Kidney (tissue), 14 donors: Measurements from ENCODE around the gene SLC25A21. TPM values are rescaled to one million over a fixed set of nuclear protein-coding genes. Genes with fewer than 3 reads are reported as not detected.

Experiments used
- DNase-seq, 5 donors: peaks; one replicate each; pipeline ENCODE4 v3.0.0-alpha.2; 2013 to 2020
- FAIRE-seq: peaks from 2 replicates; lab custom pipeline; 2012; peaks lifted over from hg19 to GRCh38; lab: Jason Lieb, UNC
- H3K27ac ChIP-seq, 2 donors: one replicate each; pipeline ENCODE4 v1.7.0; 2013; ENCODE audit warnings: low read depth in 2 of 2, low read length in 2 of 2, inconsistent platforms in 1 of 2
- H3K27me3 ChIP-seq: one replicate; pipeline ENCODE4 v1.7.1; 2013; ENCODE audit warnings: low read length, inconsistent platforms; ENCODE audit not compliant: control insufficient read depth, insufficient read depth
- H3K36me3 ChIP-seq, 3 donors: one replicate each; pipeline versions ENCODE4 v1.7.0 to v1.7.1; 2013; ENCODE audit warnings: low read length in 3 of 3, control low read depth in 1 of 3, inconsistent platforms in 1 of 3; ENCODE audit not compliant: insufficient read depth in 3 of 3, control insufficient read depth in 2 of 3
- H3K4me1 ChIP-seq, 3 donors: one replicate each; pipeline versions ENCODE4 v1.7.0 to v1.7.1; 2013; ENCODE audit warnings: low read length in 3 of 3, inconsistent platforms in 1 of 3, low read depth in 1 of 3; ENCODE audit not compliant: control insufficient read depth in 2 of 3, insufficient read depth in 2 of 3
- H3K4me3 ChIP-seq, 3 donors: one replicate each; pipeline versions ENCODE4 v1.7.0 to v1.8.1; 2013; ENCODE audit warnings: low read length in 3 of 3, control low read depth in 1 of 3, inconsistent platforms in 1 of 3
- H3K9ac ChIP-seq, 3 donors: one replicate each; pipeline versions ENCODE4 v1.7.0 to v1.7.1; 2013; ENCODE audit warnings: low read length in 3 of 3, control low read depth in 1 of 3, inconsistent platforms in 1 of 3
- H3K9me3 ChIP-seq, 3 donors: one replicate each; pipeline versions ENCODE4 v1.7.0 to v1.7.1; 2013; ENCODE audit warnings: low read length in 3 of 3, control low read depth in 1 of 3, inconsistent platforms in 1 of 3; ENCODE audit not compliant: control insufficient read depth in 2 of 3, insufficient read depth in 1 of 3
- intact Hi-C: fragments of 100-400 bp; cut with DNase I; formaldehyde crosslinking; loops from one replicate; pipeline ENCODE4 v1.11.1; 2022
- polyA plus RNA-seq: library from polyadenylated mRNA; stranded (reverse); fragments of 350-450 nt; fragmentation: Illumina TruSeq; extraction: RNeasy Lipid Tissue Mini Kit (QIAGEN cat#74804); gene quantifications from one replicate; pipeline ENCODE4 v1.2.3, GENCODE V29; 2014; ENCODE audit warnings: low read depth, low replicate concordance; ENCODE audit not compliant: insufficient read depth
- total RNA-seq: library from RNA; stranded (reverse); fragmentation: NEBNext Ultra II Directional; extraction: Animal tissue kit (Norgen Biotek cat#: 25700); gene quantifications from one replicate; pipeline ENCODE4 v1.2.1, GENCODE V29; 2021
- TF ChIP-seq, protein P1 (sequence below): IDR thresholded peaks from 3 replicates; pipeline ENCODE4 v1.5.1; 2012; ENCODE audit warnings: mild to moderate bottlenecking, moderate library complexity, borderline replicate concordance; ENCODE audit not compliant: insufficient read depth; ENCODE audit errors: extremely low read depth
- donor health status: control.
- donor health status: control.
- donor health status: control.
- donor health status: control.
- donor health status: control.
- donor health status: DM: yes; HTN: yes; CAD: no.
- donor health status: Normal renal cell carcinoma (clear cell type).

Gene SLC25A21
- total and polyA plus RNA-seq, 2 donors from 2014 or later: 1.3 to 1.4 TPM

DNA sequence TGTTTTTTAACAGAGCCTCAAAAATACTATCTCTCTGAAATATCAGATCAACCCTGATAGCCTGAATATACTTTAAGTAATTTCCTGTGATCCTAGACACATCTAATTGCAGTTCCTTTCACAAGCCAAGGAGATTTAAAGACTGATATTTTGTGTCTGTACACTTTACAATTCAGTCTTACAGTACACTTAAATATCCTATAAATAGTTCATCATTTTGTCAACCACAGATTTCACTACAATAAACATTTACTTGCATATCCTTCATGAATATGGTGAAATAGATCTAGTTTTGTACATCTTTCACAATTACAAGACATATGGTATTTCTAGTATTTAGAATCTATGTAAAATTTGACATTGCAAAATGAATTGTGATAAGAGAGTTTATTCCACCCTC, 349.7 kb downstream of the SLC25A21 start:
- DNase-seq: no peak
- H3K9me3 ChIP-seq: no peaks in the 10 kb centered on the region
- H3K36me3 ChIP-seq: no peaks in the 10 kb centered on the region
- TF ChIP-seq, protein P1, sequence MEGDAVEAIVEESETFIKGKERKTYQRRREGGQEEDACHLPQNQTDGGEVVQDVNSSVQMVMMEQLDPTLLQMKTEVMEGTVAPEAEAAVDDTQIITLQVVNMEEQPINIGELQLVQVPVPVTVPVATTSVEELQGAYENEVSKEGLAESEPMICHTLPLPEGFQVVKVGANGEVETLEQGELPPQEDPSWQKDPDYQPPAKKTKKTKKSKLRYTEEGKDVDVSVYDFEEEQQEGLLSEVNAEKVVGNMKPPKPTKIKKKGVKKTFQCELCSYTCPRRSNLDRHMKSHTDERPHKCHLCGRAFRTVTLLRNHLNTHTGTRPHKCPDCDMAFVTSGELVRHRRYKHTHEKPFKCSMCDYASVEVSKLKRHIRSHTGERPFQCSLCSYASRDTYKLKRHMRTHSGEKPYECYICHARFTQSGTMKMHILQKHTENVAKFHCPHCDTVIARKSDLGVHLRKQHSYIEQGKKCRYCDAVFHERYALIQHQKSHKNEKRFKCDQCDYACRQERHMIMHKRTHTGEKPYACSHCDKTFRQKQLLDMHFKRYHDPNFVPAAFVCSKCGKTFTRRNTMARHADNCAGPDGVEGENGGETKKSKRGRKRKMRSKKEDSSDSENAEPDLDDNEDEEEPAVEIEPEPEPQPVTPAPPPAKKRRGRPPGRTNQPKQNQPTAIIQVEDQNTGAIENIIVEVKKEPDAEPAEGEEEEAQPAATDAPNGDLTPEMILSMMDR: no peak
- intact Hi-C loops: no loop called here
- H3K9ac ChIP-seq: no peak overlapping the region
- no peak overlapping the region for H3K4me3 ChIP-seq
- no peaks in the 10 kb centered on the region for H3K27me3 ChIP-seq
- no peaks in the 10 kb centered on the region for H3K4me1 ChIP-seq
- no peak for FAIRE-seq
- H3K27ac ChIP-seq: no peak overlapping the region

DNA sequence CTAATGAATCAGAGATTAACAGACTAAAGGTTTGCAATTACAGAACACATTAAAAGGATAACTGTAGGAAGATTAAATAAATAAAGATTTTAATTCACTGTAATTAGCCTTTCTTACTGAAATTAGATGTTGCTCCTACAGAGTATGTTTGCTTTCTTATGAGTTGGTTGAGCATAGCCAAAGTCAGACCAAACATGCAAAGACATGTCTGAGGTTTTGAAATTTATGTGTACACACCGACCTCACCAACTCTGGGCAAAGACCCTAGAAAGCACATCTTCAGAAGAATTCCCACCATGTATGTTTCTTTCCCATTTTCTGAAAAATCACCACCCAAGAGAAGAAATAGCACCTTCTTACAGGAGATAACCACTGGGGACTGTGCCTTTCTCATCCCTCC, 351.5 kb downstream of the SLC25A21 start:
- Histone ChIP-seq H3K4me1 (no peaks in the 10 kb centered on the region), H3K36me3 (no peaks in the 10 kb centered on the region), H3K4me3 (no peak overlapping the region), H3K27me3 (no peaks in the 10 kb centered on the region), H3K27ac (no peak overlapping the region), H3K9me3 (no peaks in the 10 kb centered on the region), H3K9ac (no peak overlapping the region)
- DNase-seq (no peak), FAIRE-seq (no peak)
- intact Hi-C loops: no loop called here
- TF ChIP-seq, protein P1: no peak

DNA sequence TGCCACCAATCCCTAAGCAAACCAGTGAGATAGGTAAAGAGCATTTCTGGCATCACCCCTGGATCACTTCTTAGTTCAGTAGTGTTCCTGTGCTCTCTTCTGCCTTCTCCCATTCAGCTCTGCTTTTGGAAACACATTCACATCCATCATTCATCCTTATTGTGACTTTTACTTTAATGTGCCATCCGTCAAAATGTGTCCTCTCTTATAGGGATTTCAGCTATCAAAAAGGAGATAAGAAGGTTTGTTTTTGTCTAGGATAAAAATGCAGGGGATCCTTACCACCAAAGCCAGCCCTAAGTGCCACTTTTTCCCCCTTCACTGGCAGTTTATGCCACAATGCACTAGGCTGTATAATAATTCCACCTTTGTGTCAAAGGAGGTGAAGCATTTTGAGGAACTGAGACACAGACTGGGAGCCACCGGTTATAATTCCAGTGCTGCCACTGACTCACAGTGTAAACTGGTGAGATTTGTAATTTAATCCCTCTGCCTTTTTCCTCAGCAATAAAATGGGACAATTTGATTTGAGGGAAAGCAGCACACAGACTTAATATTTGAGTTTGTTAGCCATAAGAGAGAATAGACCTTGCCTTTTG, 352.2 kb downstream of the SLC25A21 start:
- intact Hi-C loops: no loop called here
- TF ChIP-seq, protein P1: no peak
- no peak for FAIRE-seq

More for the DNA sequence above, 352.2 kb downstream of the SLC25A21 start:
- Histone ChIP-seq H3K27ac (no peak overlapping the region), H3K4me3 (no peak overlapping the region), H3K4me1 (no peaks in the 10 kb centered on the region), H3K9me3 (no peaks in the 10 kb centered on the region), H3K9ac (no peak overlapping the region), H3K27me3 (no peaks in the 10 kb centered on the region), H3K36me3 (no peaks in the 10 kb centered on the region)
- no peak for DNase-seq
